ENCODE data around the gene WWP2.
A peak's percentile ranks its signal among the peaks of the same experiment; 100 is the strongest.

Gene WWP2

DNA sequence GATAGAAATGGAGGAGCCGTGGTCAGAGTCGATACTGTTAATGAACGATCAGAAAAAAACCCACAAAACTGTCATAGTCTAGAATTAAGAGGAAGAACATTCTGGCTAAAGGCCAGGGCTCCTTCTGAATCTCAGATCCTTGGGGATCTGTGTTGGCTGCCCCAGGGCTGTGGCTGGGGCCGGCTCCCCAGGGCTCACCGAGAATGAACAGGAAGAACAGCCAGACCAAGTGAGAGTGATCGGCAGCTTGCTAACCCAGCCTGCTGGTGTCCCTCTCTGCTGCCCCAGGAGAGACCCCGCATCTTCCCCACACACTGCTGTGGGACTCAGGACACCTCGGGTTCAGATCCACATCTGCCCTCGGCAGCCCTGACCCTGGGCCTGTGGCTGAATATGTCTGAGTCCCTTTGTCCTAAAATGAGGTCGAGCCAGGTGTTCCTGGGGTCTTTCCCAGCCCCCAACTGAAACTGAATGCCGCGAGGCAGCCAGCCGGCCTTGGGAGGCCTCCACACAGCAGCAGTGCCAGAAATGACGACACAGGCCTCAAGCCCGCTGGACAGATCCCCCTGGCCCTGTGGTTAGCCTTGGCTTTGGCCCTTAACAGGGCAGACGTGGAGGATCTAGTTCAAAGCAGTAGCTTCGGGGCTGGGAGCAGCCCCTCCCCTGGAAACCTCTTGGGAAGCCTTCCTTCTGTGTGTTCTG, 165.1 kb downstream of the WWP2 start:
- DNase-seq (ENCODE audit: low read depth in 2 of 2): no peak

DNA sequence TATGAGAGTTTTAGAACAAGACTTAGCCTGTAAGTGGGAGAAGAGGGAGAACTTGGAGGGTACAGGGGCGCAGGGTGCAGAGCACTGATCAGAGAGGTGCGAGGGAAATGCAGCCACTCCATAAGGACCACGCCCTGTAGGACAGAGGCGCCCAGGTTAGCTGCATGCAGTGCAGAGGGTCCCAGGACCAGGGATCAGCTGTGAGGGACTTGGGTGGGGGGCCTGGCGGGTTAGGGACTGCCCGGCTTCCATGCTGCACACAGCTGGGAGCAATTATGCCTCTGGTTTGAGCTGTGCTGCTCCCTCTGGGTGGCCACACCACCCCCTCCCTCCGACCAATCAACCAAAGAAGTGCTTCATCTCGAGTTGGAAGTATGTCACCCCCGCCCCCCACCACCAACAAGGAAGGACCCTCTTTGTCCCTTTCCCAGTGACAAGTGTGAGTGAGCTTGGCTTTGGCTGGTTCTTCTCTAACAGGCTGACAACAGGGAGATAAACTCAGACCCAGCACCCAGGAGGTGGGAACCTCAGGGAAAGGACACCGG, 166.8 kb downstream of the WWP2 start:
- DNase-seq (ENCODE audit: low read depth in 2 of 2): no peak

DNA sequence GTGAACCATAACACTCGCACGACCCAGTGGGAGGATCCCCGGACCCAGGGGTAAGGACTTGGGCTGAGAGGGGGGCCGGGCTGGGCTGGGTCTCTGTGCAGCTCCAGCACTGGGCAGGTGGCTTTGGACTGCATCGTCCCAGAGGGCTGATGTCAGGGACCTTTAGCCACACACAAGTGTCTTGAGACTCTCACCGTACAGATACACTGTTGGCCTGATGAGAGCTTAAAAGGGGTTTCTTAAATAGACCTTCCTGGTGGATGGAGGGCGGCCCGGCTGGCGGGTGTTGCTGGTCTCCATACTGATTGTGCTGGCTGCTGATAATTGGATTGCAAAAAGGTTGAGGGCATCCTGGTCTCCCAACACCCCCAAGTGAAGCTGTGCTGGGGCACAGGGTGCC, 167.3 kb downstream of the WWP2 start:
- no peak for DNase-seq (ENCODE audit: low read depth in 2 of 2)

- peak in 1 of 2 donors; percentile 4 for DNase-seq (ENCODE audit: low read depth in 2 of 2)
Observed at GRCh38 chr16:69930117-69930776, 168.1 kb downstream of the WWP2 start.

DNA sequence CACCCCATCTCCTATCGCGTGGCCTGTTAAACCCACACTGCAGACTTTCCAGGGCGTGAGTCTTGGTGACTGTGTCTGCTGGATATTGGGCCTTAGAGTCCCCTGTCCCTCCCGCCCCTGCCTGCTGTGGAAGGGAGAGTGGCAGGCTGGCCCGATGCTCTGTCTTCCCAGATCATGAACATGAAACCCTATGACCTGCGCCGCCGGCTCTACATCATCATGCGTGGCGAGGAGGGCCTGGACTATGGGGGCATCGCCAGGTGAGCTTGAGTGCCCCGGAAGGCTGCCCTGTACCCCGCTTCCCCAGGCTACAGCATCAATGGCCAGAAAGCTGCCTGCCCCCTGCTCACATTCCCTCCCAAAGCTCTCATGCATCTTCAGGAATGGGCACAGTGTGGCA, 169.5 kb downstream of the WWP2 start:
- DNase-seq (ENCODE audit: low read depth in 2 of 2): no peak

DNA sequence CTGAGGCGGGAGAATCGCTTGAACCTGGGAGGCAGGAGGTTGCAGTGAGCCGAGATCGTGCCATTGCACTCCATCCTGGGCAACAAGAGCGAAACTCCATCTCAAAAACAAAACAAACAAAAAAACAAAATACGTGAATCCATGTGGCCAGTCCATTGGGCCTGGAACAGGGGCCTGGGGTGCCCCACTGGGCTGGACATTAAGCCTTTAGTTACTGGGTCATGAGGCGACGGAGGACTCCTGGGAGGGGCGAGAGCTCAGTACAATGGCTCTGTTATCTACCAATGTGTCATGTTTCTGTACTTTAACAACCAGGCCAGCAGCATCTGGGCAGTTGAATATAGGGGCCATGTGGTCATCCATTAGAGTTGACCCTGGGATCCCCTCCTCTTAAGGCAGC, 170.1 kb downstream of the WWP2 start:
- no peak for DNase-seq (ENCODE audit: low read depth in 2 of 2)

DNA sequence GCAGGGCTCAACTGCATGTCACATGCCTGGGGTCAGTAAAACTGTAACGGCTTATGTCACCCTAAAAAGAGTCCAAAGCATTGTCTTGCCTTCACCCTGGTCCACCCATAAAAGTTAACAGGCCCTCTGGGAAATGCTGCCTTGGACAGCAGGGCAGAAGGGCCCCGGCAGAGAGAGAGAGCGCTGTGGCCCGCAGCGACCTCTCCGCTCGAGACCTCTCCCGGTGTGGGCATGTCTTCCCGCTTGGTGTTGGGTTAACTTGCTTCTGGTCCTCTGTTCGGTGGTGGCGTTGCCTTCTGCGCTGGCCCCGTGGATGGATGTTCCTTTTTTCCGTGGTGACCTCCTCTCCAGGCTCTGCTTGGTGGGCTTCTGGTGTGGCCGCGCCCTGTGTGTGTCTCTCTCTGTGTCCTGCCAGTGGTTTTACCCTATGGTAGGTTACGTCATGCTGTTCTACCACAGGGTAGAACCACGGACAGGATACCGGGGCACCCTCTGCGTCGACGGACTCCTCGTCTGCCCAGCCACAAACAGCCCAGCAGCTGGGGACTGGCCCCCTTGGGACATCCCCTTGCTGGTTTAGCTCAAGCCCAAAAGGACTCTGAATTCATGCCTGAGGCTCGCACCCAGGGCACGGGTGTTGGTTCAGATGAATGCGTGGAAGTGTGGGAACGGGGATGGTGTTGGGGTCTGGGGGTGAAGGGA, 170.7 kb downstream of the WWP2 start:
- no peak for DNase-seq (ENCODE audit: low read depth in 2 of 2)

- no peak for DNase-seq (ENCODE audit: low read depth in 2 of 2)
Observed at GRCh38 chr16:69934044-69934443, 171.9 kb downstream of the WWP2 start.

GRCh38 chr16:69934751-69935150, 172.6 kb downstream of the WWP2 start:
- DNase-seq (ENCODE audit: low read depth in 2 of 2): no peak

GRCh38 chr16:69935278-69935711, 173.2 kb downstream of the WWP2 start:
- DNase-seq (ENCODE audit: low read depth in 2 of 2): no peak

- DNase-seq (ENCODE audit: low read depth in 2 of 2): no peak
Observed at GRCh38 chr16:69935740-69936139, 173.6 kb downstream of the WWP2 start.

DNA sequence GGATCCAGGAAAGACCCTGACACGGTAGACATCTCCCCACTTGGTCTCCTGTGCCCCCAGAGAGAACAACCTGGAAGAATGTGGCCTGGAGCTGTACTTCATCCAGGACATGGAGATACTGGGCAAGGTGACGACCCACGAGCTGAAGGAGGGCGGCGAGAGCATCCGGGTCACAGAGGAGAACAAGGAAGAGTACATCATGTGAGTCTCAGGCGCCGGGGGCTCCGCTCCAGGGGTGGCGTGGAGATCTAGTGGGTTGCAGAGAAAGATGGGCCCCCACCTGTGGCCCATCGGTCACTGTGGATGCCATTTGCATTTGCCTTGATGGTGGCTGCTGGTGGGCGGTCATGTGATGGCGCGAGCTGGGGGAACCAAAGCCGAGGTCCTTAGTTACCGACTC, 174.1 kb downstream of the WWP2 start:
- no peak for DNase-seq (ENCODE audit: low read depth in 2 of 2)

DNA sequence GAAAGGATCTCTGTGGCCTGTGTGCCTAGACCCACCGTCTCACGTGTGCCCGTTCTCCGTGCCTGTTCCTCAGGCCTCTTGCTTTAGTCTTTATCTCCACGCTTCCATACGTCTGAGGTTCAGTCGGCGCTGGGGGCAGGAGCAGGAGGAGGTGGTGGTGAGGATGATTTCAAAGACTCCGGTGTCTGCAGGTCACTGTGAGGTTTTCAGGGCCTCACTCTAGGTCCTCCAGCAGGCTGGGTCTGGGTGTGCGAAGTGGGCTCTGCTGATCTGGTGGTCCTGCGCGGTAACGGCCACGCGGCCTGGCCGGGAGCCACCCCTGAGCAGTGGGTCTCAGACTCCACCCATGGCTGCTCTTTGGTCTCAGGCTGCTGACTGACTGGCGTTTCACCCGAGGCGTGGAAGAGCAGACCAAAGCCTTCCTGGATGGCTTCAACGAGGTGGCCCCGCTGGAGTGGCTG, 174.6 kb downstream of the WWP2 start:
- DNase-seq (ENCODE audit: low read depth in 2 of 2): no peak

DNA sequence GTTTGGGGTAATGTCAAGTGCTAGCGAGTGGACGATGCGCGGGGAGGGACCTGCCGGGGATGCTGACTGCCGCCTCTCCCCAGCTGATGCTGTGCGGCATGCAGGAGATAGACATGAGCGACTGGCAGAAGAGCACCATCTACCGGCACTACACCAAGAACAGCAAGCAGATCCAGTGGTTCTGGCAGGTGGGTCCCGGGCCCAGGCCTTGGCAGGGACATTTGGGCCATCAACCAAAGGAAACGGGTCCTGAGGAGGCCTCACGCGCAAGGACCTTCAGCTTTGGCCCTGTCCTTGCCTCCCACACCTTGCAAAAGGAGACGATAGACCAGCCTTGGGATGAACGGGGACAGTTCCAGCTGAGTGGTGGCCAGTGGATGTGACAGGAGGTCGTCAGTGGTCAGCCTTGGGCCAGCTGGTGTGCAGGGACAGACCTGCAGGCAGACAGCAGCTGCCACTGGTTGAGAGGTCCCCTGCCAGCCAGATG, 175.4 kb downstream of the WWP2 start:
- DNase-seq (ENCODE audit: low read depth in 2 of 2): no peak

DNA sequence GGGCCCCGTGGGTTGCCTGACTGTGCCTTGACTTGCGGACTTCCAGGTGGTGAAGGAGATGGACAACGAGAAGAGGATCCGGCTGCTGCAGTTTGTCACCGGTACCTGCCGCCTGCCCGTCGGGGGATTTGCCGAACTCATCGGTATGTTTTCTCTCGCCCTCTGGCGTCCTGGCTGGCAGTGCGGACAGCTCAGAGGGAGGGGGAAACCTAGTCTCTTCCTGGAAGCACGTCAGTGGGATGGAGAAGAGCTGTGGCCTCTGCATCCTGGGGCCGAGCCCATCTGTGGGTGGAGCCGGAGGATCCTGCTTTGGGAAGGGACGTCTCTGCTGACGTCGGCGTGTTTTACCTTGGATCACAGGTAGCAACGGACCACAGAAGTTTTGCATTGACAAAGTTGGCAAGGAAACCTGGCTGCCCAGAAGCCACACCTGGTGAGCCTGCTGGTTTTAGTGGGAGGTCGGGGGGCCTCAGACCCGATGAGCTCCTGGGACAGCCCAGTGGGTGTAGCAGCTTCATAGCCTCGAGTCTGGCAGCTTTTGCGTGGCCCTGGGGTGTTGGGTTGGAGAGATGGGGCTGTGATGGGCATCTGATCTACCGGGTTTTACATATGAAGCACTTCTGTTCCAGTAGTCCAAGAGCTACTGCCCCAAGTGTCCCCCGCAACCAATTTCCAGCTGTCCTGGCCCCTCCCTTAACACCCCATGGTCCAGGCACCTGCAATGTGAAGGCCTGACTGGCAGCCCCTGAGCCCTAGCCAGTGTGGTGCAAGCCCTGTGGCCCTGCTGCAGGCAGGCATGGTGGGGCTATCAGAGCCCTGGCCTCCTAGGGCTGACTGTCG, 177.1 kb downstream of the WWP2 start:
- no peak for DNase-seq (ENCODE audit: low read depth in 2 of 2)

GRCh38 chr16:69939821-69940585, 177.9 kb downstream of the WWP2 start:
- no peak for DNase-seq (ENCODE audit: low read depth in 2 of 2)

DNA sequence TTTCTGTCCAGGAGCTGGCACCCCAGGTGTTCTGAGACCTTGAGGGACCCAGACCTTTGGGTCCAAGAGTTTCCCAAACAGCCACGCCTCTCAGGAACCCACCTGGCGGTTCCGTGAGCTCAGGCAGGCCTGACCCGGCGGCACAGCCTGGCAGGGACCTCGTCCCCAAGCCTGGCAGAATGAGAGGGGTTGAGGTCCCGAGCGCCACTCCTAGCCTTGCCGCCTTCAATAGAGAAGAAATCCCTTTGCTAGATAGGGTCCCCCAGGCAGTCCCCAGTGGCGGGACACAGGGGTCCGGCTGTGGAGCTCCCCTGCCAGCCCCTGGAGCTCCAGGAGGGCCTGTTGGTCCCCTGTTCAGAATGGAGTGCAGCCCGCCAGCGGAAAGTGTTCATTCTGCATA, 178.5 kb downstream of the WWP2 start:
- DNase-seq (ENCODE audit: low read depth in 2 of 2): no peak

DNA sequence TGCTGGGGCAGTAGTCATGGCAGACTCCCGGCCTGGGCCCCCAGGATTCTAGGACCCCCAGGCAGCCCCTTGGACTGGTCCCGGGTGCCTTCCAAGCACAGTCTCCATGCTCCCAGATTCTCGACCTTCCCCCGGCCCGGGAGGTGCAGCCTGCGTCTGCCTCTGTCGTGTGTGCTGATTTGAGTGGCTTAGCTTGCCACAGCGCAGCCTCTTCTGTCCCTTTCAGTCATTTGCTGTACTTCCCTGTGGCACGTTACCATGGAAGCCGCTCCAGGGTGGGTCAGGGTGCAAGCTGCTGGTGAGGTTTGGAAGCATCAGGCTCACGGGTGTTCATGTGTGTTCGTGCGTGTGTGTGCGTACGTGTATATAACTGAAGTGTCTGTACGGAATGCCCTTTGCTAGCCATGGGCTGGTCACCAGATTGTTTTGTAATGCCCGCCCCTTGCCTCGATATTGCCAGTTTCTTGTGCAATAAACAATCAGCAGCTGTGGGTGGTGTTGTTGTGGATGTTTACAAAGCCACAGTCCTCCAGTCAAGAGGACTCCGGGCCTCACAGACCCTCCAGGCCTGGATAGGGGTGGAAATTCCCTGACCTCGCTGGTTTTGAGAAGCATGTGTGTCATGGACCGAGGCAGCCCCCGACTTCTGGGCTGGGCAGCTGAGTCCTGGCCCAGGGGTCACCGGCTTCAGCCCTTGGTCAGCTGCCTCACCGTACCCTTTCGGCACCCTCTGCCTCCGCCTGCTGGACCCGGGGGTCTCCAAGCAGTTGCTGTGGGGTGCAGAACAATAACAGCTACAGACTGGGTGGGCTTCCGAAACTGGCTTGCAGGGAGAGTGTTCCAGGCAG, 179.3 kb downstream of the WWP2 start:
- DNase-seq (ENCODE audit: low read depth in 2 of 2): no peak

DNA sequence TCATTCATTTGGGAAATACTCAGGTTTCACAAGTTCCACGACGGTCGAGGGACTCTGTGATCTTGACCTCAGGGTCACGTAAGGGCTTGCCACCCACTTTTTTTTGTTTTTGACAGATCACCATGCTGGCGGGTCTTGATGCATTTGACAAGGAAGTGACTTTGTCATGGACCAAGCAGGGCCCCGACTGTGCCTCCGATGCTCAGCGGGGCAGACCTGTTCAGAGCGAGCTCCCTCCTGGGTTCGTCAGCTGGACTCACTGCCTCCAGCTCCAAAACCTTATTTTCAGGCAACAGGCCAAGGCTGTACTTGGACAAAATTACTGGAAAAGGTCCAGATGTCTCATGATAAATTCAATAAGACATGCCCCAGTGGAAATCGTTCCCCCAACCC, 180.0 kb downstream of the WWP2 start:
- DNase-seq (ENCODE audit: low read depth in 2 of 2): no peak

DNA sequence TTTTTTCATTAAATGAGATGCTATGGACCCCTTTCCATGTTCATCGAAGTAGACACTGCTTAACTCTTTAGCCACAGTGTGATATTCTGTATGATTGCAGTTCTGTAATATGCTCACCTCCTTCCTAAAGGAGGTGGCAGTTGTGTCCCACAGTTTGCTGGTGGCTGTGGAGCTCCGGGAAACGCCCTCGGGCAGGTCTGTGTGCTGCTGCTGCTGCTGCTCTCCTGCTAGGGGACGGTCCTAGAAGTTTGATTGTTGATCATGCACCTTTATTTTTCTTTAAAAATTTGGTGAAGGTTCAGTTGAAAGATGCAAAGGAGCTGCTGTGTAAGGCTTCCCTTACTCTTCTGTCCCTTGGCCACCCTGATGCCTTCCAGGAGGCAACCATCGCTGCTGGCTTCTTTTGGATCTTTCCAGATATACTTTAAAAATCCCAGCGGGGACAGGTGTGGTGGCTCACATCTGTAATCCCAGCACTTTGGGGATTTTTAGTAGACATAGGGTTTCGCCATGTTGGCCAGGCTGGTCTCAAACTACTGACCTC, 180.6 kb downstream of the WWP2 start:
- no peak for DNase-seq (ENCODE audit: low read depth in 2 of 2)

Data from stimulated activated CD4-positive, alpha-beta T cell treated with anti-CD3 and anti-CD28 coated beads, Interleukin-1b, Interleukin-23, amount 100 ng/mL, for 1 hour (primary cell).